ENCODE data around the gene SUCLG1.
A peak's percentile ranks its signal among the peaks of the same experiment; 100 is the strongest.

Gene SUCLG1

DNA sequence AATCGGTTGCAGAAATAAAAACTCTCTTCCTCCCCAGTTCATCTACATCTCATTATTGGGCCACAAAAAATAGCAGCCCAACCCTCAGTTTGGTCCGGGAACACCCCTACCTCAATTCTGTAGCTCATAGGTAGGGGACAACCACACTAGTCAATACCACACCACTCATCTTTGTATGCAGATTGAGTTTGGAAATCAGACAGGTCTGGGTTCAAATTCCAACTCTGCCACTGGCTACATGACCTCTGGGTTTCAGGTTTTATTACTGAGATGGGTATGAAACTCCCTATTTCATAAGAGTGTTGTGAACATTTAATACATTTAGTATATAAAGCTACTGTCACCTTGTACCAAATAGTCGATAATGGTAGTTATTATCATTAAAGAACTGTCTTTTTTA lies 2.2 kb upstream of the SUCLG1 start:
- DNase-seq (ENCODE audit: low read depth, low spot score): no peak

DNA sequence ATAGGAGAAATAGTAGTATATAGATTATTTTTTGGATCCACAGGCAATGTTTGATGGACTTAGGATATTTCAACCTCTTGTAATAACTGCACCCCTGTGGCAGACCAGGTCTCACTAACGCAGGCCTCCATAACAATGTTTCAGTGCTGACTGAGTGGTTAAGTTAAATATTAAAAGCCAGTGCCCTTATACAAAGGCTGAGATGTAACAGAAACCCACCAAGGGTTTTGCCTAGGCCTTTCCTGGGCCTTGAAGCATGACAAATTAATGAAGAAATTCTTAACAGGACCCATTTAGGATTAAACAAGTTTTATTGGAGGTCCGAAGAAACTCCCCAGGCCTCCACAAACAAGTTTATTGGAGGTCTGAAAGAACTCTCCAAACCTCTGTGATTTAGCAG lies 1.6 kb upstream of the SUCLG1 start:
- no peak for DNase-seq (ENCODE audit: low read depth, low spot score)

GRCh38 chr2:84459944-84460429 lies 907 bp upstream of the SUCLG1 start:
- no peak for DNase-seq (ENCODE audit: low read depth, low spot score)

- DNase-seq (ENCODE audit: low read depth, low spot score): no peak
Observed at GRCh38 chr2:84458551-84459017, 496 bp downstream of the SUCLG1 start.

GRCh38 chr2:84457686-84458085 lies 1.4 kb downstream of the SUCLG1 start:
- no peak for DNase-seq (ENCODE audit: low read depth, low spot score)

DNA sequence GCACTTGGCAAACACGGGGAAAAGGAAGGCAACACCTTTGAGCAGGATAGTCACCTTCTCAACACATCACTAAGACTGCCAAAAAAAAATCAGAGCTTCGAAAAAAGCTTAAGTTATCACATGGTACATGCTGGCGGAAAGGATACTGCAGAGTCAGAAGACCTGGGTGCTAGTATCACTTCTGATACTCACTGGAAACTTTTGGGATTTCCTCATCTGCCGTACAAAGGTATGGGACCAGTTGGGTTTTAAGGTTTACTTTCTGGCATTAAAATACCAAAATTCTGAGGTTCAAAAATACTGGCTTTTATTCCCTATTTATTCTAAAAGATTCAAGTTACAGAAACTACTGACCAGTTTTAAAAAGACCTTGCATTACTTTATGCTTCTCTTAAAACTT lies 2.9 kb downstream of the SUCLG1 start:
- DNase-seq (ENCODE audit: low read depth, low spot score): no peak

- no peak for DNase-seq (ENCODE audit: low read depth, low spot score)
Observed at GRCh38 chr2:84454581-84454980, 4.5 kb downstream of the SUCLG1 start.

DNA sequence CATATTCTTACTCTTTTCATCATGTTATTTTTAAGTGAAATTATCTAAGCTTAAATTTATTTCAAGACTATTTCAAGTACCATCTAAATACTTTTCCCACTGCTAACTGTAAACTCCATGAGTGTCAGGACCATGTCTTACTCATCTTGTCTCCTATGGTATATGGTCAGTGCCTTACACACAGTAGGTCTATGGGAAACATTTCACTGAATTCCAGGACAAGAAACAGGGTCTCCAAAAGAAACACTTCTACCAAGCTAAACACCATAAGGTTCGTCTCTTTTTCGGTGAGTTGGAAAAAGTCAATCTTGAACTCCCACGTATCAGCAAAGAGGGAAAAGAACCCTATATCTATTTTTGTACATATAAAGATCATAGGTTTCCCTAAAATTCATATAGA lies 6.5 kb downstream of the SUCLG1 start:
- DNase-seq (ENCODE audit: low read depth, low spot score): no peak

GRCh38 chr2:84451579-84451978 lies 7.5 kb downstream of the SUCLG1 start:
- no peak for DNase-seq (ENCODE audit: low read depth, low spot score)

GRCh38 chr2:84450288-84451227 lies 8.5 kb downstream of the SUCLG1 start:
- DNase-seq (ENCODE audit: low read depth, low spot score): no peak

DNA sequence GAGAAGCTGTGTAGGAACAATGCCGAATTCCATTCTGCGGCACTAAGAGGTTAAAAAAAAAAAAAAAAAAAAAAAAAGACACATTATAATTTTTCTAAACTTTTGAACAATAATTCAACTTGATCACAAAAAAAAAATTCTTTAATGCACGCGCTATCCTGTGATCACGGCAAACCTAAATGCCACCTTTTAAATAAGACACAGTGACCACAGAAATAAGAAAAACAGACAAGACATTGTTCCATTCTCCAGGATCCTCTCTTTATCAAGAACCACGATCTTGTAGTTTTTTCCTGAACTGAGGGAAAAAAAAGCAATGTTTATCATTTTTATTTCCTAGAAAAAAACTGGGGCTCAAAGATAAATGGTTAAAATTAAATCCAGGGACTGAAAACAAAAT lies 9.4 kb downstream of the SUCLG1 start:
- DNase-seq (ENCODE audit: low read depth, low spot score): no peak

DNA sequence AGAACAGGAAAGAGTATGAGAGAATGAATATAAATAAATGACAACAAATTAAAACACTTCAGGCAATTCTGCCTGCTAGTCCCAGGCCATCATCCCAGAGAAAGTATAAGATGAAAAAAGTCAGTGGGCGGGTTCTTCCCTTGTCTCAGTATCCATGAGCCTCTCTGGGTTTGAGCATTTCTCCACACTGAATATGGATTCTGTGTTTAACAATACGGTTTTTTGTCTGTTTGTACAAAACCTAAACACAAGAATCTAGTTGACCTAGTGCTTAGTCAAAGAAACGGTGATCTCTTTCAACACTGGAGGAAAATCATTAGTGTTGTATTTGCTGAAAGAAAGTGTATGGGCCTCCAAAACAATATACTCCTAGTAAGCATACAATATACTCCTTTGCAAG lies 10.0 kb downstream of the SUCLG1 start:
- DNase-seq (ENCODE audit: low read depth, low spot score): no peak

DNA sequence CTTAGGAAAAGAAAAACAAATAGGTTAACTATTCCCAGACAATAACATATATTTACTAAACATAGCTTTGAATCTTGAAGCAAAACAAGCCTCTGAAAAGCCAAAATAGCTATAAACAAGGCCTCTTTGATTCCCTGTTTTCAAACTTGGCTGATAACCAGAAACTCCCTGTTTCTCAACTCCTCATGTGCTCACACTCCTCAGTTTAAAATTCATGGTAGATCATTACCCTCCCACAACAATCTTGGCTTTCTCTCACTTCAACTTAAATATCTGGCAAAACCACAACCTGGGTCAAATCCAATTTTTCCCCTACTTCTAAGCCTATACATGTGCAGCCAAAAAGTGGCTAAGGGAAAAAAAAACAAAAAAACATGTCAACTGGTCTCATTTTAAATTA lies 15.6 kb downstream of the SUCLG1 start:
- no peak for DNase-seq (ENCODE audit: low read depth, low spot score)

GRCh38 chr2:84442888-84443287 lies 16.2 kb downstream of the SUCLG1 start:
- DNase-seq (ENCODE audit: low read depth, low spot score): no peak

- no peak for DNase-seq (ENCODE audit: low read depth, low spot score)
Observed at GRCh38 chr2:84441505-84441904, 17.6 kb downstream of the SUCLG1 start.

DNA sequence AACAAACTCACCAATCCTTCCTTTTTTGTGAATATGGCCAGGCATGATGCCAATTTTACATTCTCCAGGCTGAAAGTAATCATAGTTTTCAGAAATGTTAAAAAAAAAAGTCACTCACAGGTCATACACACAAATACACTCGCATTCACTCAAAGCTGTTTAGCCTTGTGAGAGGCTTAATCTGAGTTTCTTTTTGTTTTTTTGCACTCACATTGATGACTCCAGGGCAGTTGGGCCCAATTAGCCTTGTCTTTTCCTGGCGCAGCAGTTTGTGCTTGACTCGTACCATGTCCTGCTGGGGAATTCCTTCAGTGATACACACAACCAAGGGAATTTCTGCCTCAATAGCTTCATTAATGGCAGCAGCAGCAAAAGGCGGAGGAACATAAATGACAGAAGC lies 18.0 kb downstream of the SUCLG1 start:
- no peak for DNase-seq (ENCODE audit: low read depth, low spot score)

GRCh38 chr2:84435345-84436025 lies 23.6 kb downstream of the SUCLG1 start:
- peak; percentile 12 for DNase-seq (ENCODE audit: low read depth, low spot score)

DNA sequence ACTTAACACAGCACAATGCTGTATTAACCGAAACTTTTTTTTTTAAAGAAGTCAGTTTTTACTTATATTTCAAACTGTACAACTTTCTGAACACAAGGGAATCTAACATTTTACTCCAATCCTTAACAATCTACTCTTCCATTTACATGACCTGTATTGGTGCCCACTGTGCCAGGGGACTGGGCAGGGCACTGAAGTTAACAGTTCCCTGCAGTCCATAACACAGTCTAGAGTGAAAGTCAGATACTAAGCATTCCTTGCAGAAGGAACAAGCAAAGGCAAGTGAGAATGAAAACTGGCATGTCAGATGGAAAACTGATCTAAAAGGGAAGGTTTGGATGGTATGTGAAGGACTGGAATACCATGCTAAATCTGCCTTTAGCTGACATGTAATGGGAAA lies 29.8 kb downstream of the SUCLG1 start:
- DNase-seq (ENCODE audit: low read depth, low spot score): no peak

GRCh38 chr2:84427235-84428138 lies 31.6 kb downstream of the SUCLG1 start:
- no peak for DNase-seq (ENCODE audit: low read depth, low spot score)

GRCh38 chr2:84425310-84425709 lies 33.8 kb downstream of the SUCLG1 start:
- DNase-seq (ENCODE audit: low read depth, low spot score): no peak

- no peak for DNase-seq (ENCODE audit: low read depth, low spot score)
Observed at GRCh38 chr2:84424152-84424551, 34.9 kb downstream of the SUCLG1 start.

DNA sequence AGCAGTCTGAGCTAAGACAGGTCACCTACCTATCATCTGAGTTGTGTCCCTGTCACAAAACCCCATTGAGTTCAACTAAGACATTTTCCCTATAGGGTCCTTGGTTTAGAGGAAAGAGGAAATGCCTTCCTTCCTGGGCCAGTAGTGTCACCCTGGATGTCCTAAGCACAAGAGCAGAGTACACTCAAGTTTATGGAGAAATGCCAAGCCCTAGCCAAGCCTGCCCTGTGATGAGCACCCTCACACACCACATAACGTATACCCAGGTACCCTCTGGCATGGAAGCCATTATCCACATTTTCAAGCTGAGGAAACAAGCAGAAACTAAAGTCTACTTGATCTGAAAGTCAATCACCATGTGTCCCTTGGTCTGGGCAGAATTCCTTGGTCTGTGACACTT lies 37.3 kb downstream of the SUCLG1 start:
- DNase-seq (ENCODE audit: low read depth, low spot score): no peak

Measured in brain pericyte (primary cell).